ENCODE results near the gene OBSL1.

The OBSL1 gene

GRCh38 chr2:219522111-219523030 lies 49.0 kb downstream of the OBSL1 start:
- Histone ChIP-seq H3K4me3 (replicated peaks; ENCODE audit: low read depth, low read length) (no peak overlapping the region), H3K36me3 (ENCODE audit: control insufficient read depth, insufficient read depth, low read length) (no peaks in the 10 kb centered on the region), H3K27me3 (replicated peaks; ENCODE audit: control insufficient read depth, insufficient read depth, low read length) (peaks cover 8% of the 10 kb centered on the region)
- TF ChIP-seq CTCF (IDR thresholded peaks at IDR 0.05; ENCODE audit: insufficient read depth, low read length, poor library complexity, severe bottlenecking): no peak
- DNase-seq (ENCODE audit: extremely low read depth, insufficient read length): no peak

DNA sequence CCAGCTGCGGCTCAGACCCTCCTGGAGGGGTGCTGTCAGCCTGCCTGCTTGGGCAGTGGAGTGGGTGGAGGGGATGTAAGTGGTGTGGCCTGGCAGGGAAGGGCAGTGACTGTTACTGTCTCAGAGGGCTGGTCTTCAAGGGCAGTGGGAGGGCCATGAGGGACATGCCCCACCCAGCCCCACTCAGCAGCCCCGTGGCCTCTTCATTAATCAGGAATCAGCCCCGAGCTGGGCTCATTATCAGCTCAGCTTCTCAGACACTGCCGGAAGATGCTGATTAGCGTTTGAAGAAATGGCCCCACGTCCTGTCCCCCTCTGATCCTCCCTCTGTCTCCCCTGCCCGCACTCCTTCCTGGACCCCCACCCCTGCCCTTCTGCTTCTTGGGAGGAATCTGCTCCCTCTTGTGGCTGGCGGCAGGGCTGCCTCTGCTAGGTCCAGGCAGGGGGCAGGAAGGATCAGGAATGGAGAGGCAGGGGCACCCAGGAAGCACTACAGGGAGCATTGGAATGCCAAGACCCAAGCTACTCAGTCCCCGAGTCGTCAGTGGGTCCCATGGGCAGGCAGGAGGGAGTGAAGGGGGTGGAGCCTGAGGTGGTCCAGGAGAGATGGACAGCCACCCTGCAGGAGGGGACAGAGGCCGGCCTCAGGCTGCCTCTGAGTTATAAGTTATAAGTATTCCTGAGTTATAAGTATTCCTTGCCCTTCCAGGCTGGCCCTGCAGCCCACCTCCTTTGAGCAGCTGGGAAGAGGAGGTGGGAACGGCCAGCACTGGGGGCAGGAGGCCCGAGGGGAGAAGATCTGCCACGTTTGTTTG lies 50.1 kb downstream of the OBSL1 start:
- no peak overlapping the region for H3K4me3 ChIP-seq (replicated peaks; ENCODE audit: low read depth, low read length)
- H3K36me3 ChIP-seq (ENCODE audit: control insufficient read depth, insufficient read depth, low read length): no peaks in the 10 kb centered on the region
- TF ChIP-seq CTCF (IDR thresholded peaks at IDR 0.05; ENCODE audit: insufficient read depth, low read length, poor library complexity, severe bottlenecking): peak; percentile 45
- no peak for DNase-seq (ENCODE audit: extremely low read depth, insufficient read length)
- peaks cover 1% of the 10 kb centered on the region for H3K27me3 ChIP-seq (replicated peaks; ENCODE audit: control insufficient read depth, insufficient read depth, low read length)

GRCh38 chr2:219520079-219520478 lies 51.3 kb downstream of the OBSL1 start:
- H3K4me3 ChIP-seq (replicated peaks; ENCODE audit: low read depth, low read length): no peak overlapping the region
- DNase-seq (ENCODE audit: extremely low read depth, insufficient read length): no peak
- no peak for TF ChIP-seq CTCF (IDR thresholded peaks at IDR 0.05; ENCODE audit: insufficient read depth, low read length, poor library complexity, severe bottlenecking)
- peaks cover 3% of the 10 kb centered on the region for H3K27me3 ChIP-seq (replicated peaks; ENCODE audit: control insufficient read depth, insufficient read depth, low read length)
- H3K36me3 ChIP-seq (ENCODE audit: control insufficient read depth, insufficient read depth, low read length): no peaks in the 10 kb centered on the region

DNA sequence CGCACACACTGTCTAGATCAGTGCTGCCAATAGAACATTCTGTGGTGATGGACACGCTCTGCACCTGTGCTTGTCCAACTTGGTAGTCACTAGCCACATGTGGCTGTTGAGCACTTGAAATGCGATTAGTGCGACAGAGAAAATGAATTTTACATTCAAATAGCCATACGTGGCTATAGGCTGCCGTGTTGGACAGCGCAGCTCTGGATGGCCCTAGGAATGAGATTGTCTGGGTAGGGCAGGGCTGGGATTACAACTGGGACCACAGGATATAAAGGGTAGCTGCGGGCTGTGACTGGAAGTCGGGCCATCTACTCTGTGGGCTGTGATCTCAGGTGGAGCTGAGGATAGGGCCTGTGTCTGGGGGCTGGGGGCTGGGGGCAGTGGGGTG lies 51.8 kb downstream of the OBSL1 start:
- Histone ChIP-seq H3K36me3 (ENCODE audit: control insufficient read depth, insufficient read depth, low read length) (no peaks in the 10 kb centered on the region), H3K4me3 (replicated peaks; ENCODE audit: low read depth, low read length) (no peak overlapping the region), H3K27me3 (replicated peaks; ENCODE audit: control insufficient read depth, insufficient read depth, low read length) (peaks cover 3% of the 10 kb centered on the region)
- no peak for DNase-seq (ENCODE audit: extremely low read depth, insufficient read length)
- no peak for TF ChIP-seq CTCF (IDR thresholded peaks at IDR 0.05; ENCODE audit: insufficient read depth, low read length, poor library complexity, severe bottlenecking)

DNA sequence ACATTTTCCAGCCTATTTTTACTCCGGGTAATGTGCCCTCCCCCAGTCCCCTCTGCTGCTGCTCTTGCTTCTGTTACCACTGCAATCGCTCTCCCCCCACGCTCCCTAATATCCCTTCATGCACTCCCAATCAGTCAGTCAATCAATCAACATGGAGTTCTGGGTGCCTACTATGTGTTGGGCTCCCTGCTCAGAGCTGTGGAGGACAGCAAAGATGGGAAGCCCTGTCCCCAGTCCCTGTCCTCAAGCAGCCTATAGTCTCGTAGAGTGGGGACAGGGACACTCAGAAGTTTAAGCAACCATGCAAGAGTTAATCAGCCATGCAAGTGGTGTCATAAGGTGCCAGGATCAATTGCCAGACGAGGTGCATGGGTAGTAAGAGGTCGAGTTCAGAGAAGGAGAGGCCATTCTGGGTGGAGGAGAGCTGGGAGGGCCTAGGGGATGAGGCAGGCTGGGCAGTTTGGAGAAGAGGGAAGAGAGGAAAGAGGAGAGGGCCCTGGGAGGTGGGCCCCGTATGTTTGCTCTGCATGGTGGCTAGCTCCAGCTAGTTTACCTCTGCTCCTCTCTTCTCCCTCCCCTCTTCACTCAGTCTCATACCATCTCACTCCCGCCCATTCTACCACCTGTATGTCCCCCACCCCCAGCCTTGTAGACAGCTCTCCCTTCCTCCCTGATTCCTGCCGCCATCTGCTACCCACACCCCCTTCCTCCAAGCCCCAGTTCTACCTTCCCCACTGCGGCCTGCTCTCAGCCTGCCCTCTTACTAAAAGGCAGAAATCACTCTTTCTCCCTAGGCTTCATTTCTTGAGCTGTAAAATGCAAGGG lies 53.2 kb downstream of the OBSL1 start:
- Histone ChIP-seq H3K27me3 (replicated peaks; ENCODE audit: control insufficient read depth, insufficient read depth, low read length) (peaks cover 3% of the 10 kb centered on the region), H3K4me3 (replicated peaks; ENCODE audit: low read depth, low read length) (no peak overlapping the region), H3K36me3 (ENCODE audit: control insufficient read depth, insufficient read depth, low read length) (no peaks in the 10 kb centered on the region)
- no peak for TF ChIP-seq CTCF (IDR thresholded peaks at IDR 0.05; ENCODE audit: insufficient read depth, low read length, poor library complexity, severe bottlenecking)
- no peak for DNase-seq (ENCODE audit: extremely low read depth, insufficient read length)

All from GM06990 (cell line).